Peyer's patch (tissue), 4 donors: ENCODE data around the gene CEACAM20.

Source experiments
- POLR2A ChIP-seq, 2 donors: fragments of 450-650 bp; IDR thresholded peaks; one replicate each; pipeline ENCODE4 v1.5.1; 2017; ENCODE audit warnings: antibody characterized with exemption in 2 of 2, mild to moderate bottlenecking in 2 of 2, moderate library complexity in 2 of 2
- TF ChIP-seq, protein P1 (sequence below), 6 experiments: fragments of 450-650 bp in 4 of 6; fragments of 200-600 bp in 2 of 6; sonication (generic) in 1 of 6; IDR thresholded peaks; one replicate each; pipeline ENCODE4 v1.5.1; 2017 to 2019; ENCODE audit warnings: antibody characterized with exemption in 6 of 6, mild to moderate bottlenecking in 3 of 6, moderate library complexity in 1 of 6

GRCh38 chr19:44548736-44549135, 19.3 kb upstream of the CEACAM20 start:
- no peak for TF ChIP-seq POLR2A (IDR thresholded peaks at IDR 0.05)
- TF ChIP-seq, protein P1, sequence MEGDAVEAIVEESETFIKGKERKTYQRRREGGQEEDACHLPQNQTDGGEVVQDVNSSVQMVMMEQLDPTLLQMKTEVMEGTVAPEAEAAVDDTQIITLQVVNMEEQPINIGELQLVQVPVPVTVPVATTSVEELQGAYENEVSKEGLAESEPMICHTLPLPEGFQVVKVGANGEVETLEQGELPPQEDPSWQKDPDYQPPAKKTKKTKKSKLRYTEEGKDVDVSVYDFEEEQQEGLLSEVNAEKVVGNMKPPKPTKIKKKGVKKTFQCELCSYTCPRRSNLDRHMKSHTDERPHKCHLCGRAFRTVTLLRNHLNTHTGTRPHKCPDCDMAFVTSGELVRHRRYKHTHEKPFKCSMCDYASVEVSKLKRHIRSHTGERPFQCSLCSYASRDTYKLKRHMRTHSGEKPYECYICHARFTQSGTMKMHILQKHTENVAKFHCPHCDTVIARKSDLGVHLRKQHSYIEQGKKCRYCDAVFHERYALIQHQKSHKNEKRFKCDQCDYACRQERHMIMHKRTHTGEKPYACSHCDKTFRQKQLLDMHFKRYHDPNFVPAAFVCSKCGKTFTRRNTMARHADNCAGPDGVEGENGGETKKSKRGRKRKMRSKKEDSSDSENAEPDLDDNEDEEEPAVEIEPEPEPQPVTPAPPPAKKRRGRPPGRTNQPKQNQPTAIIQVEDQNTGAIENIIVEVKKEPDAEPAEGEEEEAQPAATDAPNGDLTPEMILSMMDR (IDR thresholded peaks at IDR 0.05), result no peak
